Uterus (tissue), 4 donors: ENCODE results near the gene NCOR1. TPM values are rescaled to one million over a fixed set of nuclear protein-coding genes. Genes with fewer than 3 reads are reported as not detected.
"Not testable (repeated sequence)": the region's sequence is repeated elsewhere in the genome, so short reads cannot be mapped to it uniquely, and the experiment has no call there.

Experiments used
- DNase-seq, 2 donors: peaks; one replicate each; pipeline ENCODE4 v3.0.0-alpha.2; 2019 to 2020
- H3K27ac ChIP-seq, 2 donors: fragments of 200-600 bp; sonication (generic); 1 replicate in 1 of 2; 2 replicates in 1 of 2; pipeline ENCODE4 v1.5.1; 2016 to 2018
- H3K27me3 ChIP-seq, 2 donors: fragments of 200-600 bp; sonication (generic); one replicate each; pipeline ENCODE4 v1.5.1; 2018 to 2019; ENCODE audit warnings: control low read depth in 1 of 2
- H3K36me3 ChIP-seq, 2 donors: fragments of 200-600 bp; sonication (generic); one replicate each; pipeline ENCODE4 v1.5.1; 2019; ENCODE audit warnings: control low read depth in 1 of 2
- H3K4me1 ChIP-seq, 2 donors: fragments of 200-600 bp; sonication (generic); one replicate each; pipeline ENCODE4 v1.5.1; 2018 to 2019; ENCODE audit warnings: control low read depth in 1 of 2
- H3K4me3 ChIP-seq, 2 donors: fragments of 200-600 bp; sonication (generic); 1 replicate in 1 of 2; 2 replicates in 1 of 2; pipeline ENCODE4 v1.5.1; 2018 to 2019; ENCODE audit warnings: mild to moderate bottlenecking in 1 of 2
- H3K9me3 ChIP-seq, 2 donors: fragments of 200-600 bp; sonication (generic); one replicate each; pipeline ENCODE4 v1.5.1; 2019; ENCODE audit warnings: control low read depth in 1 of 2
- CTCF ChIP-seq, 4 experiments: fragments of 200-600 bp in 2 of 4; fragments of 450-650 bp in 2 of 4; sonication (generic) in 2 of 4; IDR thresholded peaks; one replicate each; pipeline ENCODE4 v1.5.1; 2016 to 2019; ENCODE audit warnings: antibody characterized with exemption in 4 of 4, mild to moderate bottlenecking in 2 of 4, moderate library complexity in 1 of 4
- POLR2A ChIP-seq, 2 donors: fragments of 450-650 bp; IDR thresholded peaks; one replicate each; pipeline ENCODE4 v1.6.1; 2016; ENCODE audit warnings: antibody characterized with exemption in 2 of 2, mild to moderate bottlenecking in 1 of 2, moderate library complexity in 1 of 2
- intact Hi-C: fragments of 100-400 bp; cut with DNase I; formaldehyde crosslinking; loops from one replicate; pipeline ENCODE4 v1.15.1; 2023; ENCODE audit warnings: low total_unique reads
- total RNA-seq, 4 donors: library from RNA; depleted of rRNA in 3 of 4; stranded (reverse); fragments of >200 nt in 3 of 4; gene quantifications; one replicate each; pipeline versions ENCODE4 v1.1.0 to v1.2.4, GENCODE V29; 2014 to 2023
- donor health status: DM: yes; HTN: yes; CAD: no.

The NCOR1 gene
- total RNA-seq, 4 donors from 2014 or later = 117 to 195 (median 147) TPM

DNA sequence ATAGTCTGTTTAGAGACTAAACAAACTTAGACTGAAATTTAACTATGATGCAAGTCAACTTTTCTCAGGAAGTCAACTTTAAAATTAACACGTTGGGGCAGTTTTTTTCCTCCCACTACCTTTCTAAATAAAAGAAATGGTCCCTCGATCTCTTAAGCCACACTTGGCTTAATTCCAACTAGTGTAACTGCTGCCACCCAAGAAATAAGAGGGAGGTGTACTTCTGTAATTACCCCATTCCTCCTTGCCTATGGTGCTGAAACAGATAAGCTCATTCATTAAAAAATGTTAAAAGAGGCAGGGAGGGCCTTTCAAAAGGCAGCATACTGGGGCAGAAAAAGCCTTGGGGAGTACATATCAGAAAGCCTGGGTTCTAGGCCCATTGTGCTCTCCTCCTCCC lies 59.8 kb downstream of the NCOR1 start:
- H3K9me3 ChIP-seq = no peaks in the 10 kb centered on the region
- no peak for TF ChIP-seq CTCF (IDR thresholded peaks at IDR 0.05)
- TF ChIP-seq POLR2A (IDR thresholded peaks at IDR 0.05) = no peak
- H3K4me3 ChIP-seq = no peak overlapping the region
- H3K27me3 ChIP-seq = no peaks in the 10 kb centered on the region
- DNase-seq = no peak
- H3K36me3 ChIP-seq = no peaks in the 10 kb centered on the region
- H3K4me1 ChIP-seq = no peaks in the 10 kb centered on the region
- intact Hi-C loops = no loop called here
- no peak overlapping the region for H3K27ac ChIP-seq

DNA sequence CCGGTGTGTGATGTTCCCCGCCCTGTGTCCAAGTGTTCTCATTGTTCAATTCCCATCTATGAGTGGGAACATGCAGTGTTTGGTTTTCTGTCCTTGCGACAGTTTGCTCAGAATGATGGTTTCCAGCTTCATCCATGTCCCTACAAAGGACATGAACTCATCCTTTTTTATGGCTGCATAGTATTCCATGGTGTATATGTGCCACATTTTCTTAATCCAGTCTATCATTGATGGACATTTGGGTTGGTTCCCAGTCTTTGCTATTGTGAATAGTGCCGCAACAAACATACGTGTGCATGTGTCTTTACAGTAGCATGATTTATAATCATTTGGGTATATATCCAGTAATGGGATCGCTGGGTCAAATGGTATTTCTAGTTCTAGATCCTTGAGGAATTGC lies 63.0 kb downstream of the NCOR1 start:
- H3K4me3 ChIP-seq, H3K4me1 ChIP-seq, H3K27ac ChIP-seq, H3K9me3 ChIP-seq, H3K36me3 ChIP-seq, DNase-seq, H3K27me3 ChIP-seq, intact Hi-C loops: not testable (repeated sequence)

- intact Hi-C loops = no loop called here
- H3K4me1 ChIP-seq = no peaks in the 10 kb centered on the region
- no peaks in the 10 kb centered on the region for H3K27me3 ChIP-seq
- DNase-seq = no peak
- no peak overlapping the region for H3K27ac ChIP-seq
- no peak overlapping the region for H3K4me3 ChIP-seq
- no peaks in the 10 kb centered on the region for H3K9me3 ChIP-seq
- H3K36me3 ChIP-seq = no peaks in the 10 kb centered on the region
- TF ChIP-seq POLR2A (IDR thresholded peaks at IDR 0.05) = no peak
- TF ChIP-seq CTCF (IDR thresholded peaks at IDR 0.05) = no peak
These were observed 65.0 kb downstream of the NCOR1 start for GRCh38 chr17:16150251-16150856.

DNA sequence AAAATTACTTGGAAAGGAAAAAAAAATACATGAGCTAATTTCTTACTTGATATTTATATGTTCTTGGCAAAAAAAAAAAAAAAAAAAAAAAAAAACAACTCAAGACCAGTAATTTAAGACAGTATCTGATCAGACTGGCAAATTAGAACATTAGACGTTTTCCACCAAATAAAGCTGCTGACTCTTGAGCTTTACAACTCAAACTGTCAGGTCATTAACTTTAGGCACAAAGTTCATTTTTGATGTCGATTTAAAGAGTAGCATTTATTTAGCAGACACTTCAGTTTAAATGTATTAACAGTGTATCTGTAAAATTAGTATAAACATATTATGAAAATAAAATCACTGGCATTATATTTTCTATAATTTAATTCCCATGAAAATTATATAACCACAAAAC lies 66.7 kb downstream of the NCOR1 start:
- TF ChIP-seq CTCF (IDR thresholded peaks at IDR 0.05) = no peak
- TF ChIP-seq POLR2A (IDR thresholded peaks at IDR 0.05) = no peak
- H3K36me3 ChIP-seq = no peaks in the 10 kb centered on the region
- no peaks in the 10 kb centered on the region for H3K9me3 ChIP-seq
- no peaks in the 10 kb centered on the region for H3K4me1 ChIP-seq
- no peak for DNase-seq
- intact Hi-C loops = no loop called here
- no peak overlapping the region for H3K4me3 ChIP-seq
- no peaks in the 10 kb centered on the region for H3K27me3 ChIP-seq
- H3K27ac ChIP-seq = no peak overlapping the region

GRCh38 chr17:16145319-16145890 lies 69.9 kb downstream of the NCOR1 start:
- H3K4me1 ChIP-seq, H3K9me3 ChIP-seq, H3K27ac ChIP-seq, H3K36me3 ChIP-seq, DNase-seq, H3K4me3 ChIP-seq, intact Hi-C loops, H3K27me3 ChIP-seq: not testable (repeated sequence)

DNA sequence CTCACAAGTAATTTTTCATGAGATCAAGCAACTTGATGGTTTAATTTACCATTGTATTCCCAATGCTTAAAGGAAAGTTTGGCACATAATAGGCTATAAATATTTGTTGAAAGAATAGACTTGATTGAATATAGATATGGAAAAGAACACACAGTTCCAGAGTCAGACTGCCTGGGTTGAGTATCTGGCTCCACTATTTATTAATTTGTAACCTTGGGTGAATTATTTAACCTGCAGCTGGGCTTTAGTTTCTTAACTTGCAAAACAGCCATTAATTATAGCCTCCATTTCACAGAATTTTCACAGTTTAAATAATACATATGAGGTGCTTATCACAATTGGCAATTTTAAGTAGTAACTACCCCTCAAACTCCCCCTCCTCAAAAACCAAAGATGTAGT lies 73.6 kb downstream of the NCOR1 start:
- H3K9me3 ChIP-seq = no peaks in the 10 kb centered on the region
- no peaks in the 10 kb centered on the region for H3K36me3 ChIP-seq
- DNase-seq = no peak
- no peak overlapping the region for H3K27ac ChIP-seq
- H3K4me3 ChIP-seq = no peak overlapping the region
- intact Hi-C loops = no loop called here
- TF ChIP-seq POLR2A (IDR thresholded peaks at IDR 0.05) = no peak
- no peak for TF ChIP-seq CTCF (IDR thresholded peaks at IDR 0.05)
- no peaks in the 10 kb centered on the region for H3K27me3 ChIP-seq
- H3K4me1 ChIP-seq = no peaks in the 10 kb centered on the region
